GM12874 (cell line): ENCODE results near the gene TSACC.

Experiments
- CTCF ChIP-seq: IDR thresholded peaks from 2 replicates; pipeline ENCODE4 v1.5.1; 2011; ENCODE audit warnings: low read depth, mild to moderate bottlenecking, control low read depth, low read length, moderate library complexity; ENCODE audit not compliant: insufficient read depth

TSACC gene

GRCh38 chr1:156338180-156338976 lies at the start of gene TSACC, which contains the start of gene CCT3:
TSACC (plus strand) TSS chr1:156338526; CDS start chr1:156339758, 1,232 bp downstream.
CCT3 (minus strand) TSS chr1:156338292; CDS start chr1:156338184, 108 bp downstream.
- no peak for TF ChIP-seq CTCF

- no peak for TF ChIP-seq CTCF
Observed at GRCh38 chr1:156289857-156290256, 48.5 kb upstream of the TSACC start.

DNA sequence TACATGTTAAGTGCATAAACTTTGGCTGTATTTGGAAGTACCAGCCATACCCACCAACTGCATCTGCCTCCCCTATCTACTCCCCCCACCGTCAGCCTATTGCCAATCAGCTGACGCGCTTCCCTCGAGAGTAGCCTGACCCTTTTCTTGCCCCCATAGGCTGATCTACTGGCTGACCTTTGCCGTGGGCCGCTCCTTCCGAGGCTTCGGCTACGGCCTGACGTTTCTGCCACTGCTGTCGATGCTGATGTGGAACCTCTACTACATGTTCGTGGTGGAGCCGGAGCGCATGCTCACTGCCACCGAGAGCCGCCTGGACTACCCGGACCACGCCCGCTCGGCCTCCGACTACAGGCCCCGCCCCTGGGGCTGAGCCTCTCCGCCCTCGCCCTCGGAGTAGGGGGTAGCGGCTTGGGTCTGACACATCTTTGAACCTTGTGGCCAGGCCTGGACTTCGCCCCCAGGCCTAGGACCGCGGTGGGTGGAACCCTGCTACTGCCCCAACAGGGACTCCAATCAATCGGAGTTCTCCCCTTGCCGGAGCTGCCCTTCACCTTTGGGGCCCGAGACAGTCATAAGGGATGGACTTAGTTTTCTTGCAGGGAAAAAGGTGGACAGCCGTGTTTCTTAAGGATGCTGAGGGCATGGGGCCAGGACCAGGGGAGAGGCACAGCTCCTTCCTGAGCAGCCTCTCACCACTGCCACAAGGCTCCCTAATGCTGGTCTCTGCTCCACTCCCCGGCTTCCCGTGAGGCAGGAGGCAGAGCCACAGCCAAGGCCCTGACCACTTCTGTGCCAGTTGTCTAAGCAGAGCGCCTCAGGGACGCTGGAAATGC lies 46.9 kb upstream of the TSACC start:
- TF ChIP-seq CTCF: no peak

DNA sequence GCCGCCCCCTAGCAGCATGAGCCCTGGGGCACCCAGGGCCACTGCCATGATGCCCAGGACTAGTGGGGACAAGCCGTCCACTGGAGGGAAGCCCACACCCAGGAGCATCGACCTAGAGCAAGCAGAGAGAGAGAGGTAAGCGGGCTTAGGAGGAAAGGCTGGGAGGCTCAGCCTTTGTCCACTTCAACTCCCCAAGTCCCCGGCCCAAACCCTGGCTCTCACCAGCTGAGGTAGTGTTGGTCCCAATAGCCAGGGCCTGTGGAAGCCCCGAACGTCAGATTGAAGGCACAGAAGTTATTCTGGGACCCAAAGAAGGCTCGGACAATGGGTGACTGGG lies 45.3 kb upstream of the TSACC start:
- no peak for TF ChIP-seq CTCF

DNA sequence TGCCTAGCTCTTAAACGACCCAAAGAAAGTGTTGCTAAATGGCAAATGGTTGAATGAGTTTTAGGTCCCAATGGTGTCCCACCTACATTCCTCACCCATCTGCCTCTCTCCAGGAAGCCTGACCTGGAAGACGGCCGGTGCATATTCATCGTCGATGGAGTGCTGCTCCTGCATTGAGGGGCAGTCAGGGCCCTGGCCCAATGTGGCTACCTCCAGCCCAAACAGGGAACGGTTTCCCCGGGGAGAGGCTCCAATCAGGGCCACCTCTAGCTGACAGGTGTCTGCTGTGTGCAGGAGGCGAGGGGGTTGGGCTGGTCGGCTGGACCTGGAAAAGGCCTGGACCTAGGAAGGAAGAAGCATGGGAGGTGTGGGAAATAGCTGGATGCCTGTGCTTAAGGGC lies 44.4 kb upstream of the TSACC start:
- no peak for TF ChIP-seq CTCF

- TF ChIP-seq CTCF: no peak
Observed at GRCh38 chr1:156295391-156295947, 42.9 kb upstream of the TSACC start, which contains the start of gene GLMP. GLMP (minus strand) TSS chr1:156295679; CDS start chr1:156295645, 34 bp downstream.

DNA sequence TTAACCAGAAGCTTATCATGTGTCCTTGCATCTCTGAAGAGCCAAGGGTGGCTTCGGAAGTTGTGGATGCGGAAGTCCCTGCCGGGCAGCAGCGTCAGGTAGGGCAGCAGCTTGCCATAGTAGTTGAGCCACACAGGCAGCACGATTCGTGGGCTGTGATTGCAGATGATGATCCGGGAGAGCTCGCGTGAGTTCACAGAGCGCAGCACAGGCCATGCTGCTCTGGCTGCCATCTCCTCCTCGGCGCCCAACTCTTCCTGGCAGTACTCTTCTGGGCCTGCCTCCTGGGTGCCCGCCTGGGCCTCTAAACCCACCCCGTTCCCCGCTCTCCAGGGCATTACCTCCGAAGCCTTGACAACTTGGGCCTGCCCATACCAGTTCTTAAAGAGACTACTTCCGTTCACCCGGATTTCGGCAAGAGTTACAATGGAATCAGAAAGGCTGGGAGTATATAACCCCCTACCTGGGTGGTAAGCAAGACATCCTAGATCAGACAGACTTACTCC lies 39.4 kb upstream of the TSACC start, which contains the start of gene VHLL:
VHLL (minus strand) TSS at position 456 of the 506 bp plus-strand sequence; CDS start at position 338, 118 bp downstream.
- no peak for TF ChIP-seq CTCF
